HEK293 (cell line): ENCODE data around the gene TIMM10.

Source experiments
- ATF2 ChIP-seq: fragments of 450-650 bp; formaldehyde crosslinking; IDR thresholded peaks from 2 replicates; pipeline ENCODE4 v1.5.1; 2016; ENCODE audit warnings: missing biosample characterization, missing genetic modification characterization, low read depth
- CTCF ChIP-seq: fragments of 450-650 bp; formaldehyde crosslinking; IDR thresholded peaks from 2 replicates; pipeline ENCODE4 v1.5.1; 2016; ENCODE audit warnings: missing biosample characterization, missing genetic modification characterization
- PRDM10 ChIP-seq: fragments of 450-650 bp; formaldehyde crosslinking; IDR thresholded peaks from 2 replicates; pipeline ENCODE4 v1.5.1; 2016; ENCODE audit warnings: missing biosample characterization, missing genetic modification characterization
- SP7 ChIP-seq: fragments of 450-650 bp; formaldehyde crosslinking; IDR thresholded peaks from 2 replicates; pipeline ENCODE4 v1.5.1; 2016; ENCODE audit warnings: missing biosample characterization, missing genetic modification characterization
- ZNF174 ChIP-seq: fragments of 450-650 bp; formaldehyde crosslinking; IDR thresholded peaks from 2 replicates; pipeline ENCODE4 v1.5.0; 2017; ENCODE audit warnings: missing biosample characterization, mild to moderate bottlenecking, missing genetic modification characterization
- ZNF274 ChIP-seq, 2 experiments: fragments of 200-500 bp in 1 of 2; fragments of 450-650 bp in 1 of 2; sonication (Bioruptor generic) in 1 of 2; formaldehyde crosslinking in 1 of 2; IDR thresholded peaks; 2 replicates each; pipeline versions ENCODE4 v1.5.1 to v1.6.1; 2014 to 2016; ENCODE audit warnings: borderline replicate concordance in 1 of 2, inconsistent platforms in 1 of 2, low read length in 1 of 2, missing biosample characterization in 1 of 2, missing genetic modification characterization in 1 of 2
- ZNF449 ChIP-seq: fragments of 450-650 bp; formaldehyde crosslinking; IDR thresholded peaks from 2 replicates; pipeline ENCODE4 v1.5.1; 2017; ENCODE audit warnings: missing biosample characterization, mild to moderate bottlenecking, missing genetic modification characterization, moderate library complexity
- ZNF596 ChIP-seq: fragments of 450-650 bp; IDR thresholded peaks from 2 replicates; pipeline ENCODE4 v1.5.0; 2018; ENCODE audit warnings: missing biosample characterization, mild to moderate bottlenecking, missing genetic modification characterization, moderate library complexity
- ZNF747 ChIP-seq: fragments of 450-650 bp; formaldehyde crosslinking; IDR thresholded peaks from 2 replicates; pipeline ENCODE4 v1.5.1; 2016; ENCODE audit warnings: missing biosample characterization, missing genetic modification characterization
- ZNF785 ChIP-seq: fragments of 450-650 bp; formaldehyde crosslinking; IDR thresholded peaks from 2 replicates; pipeline ENCODE4 v1.5.1; 2016; ENCODE audit warnings: missing biosample characterization, missing genetic modification characterization

- TF ChIP-seq ZNF449 (tag by site-specific recombination) (no peak), CTCF (no peak), ATF2 (tag by site-specific recombination) (no peak), PRDM10 (no peak), ZNF274 (IDR thresholded peaks at IDR 0.05; ENCODE audit: low read length) (no peak), ZNF274 (tag by site-specific recombination; IDR thresholded peaks at IDR 0.05; ENCODE audit: borderline replicate concordance) (no peak), ZNF785 (tag by site-specific recombination) (no peak), SP7 (no peak), ZNF747 (tag by site-specific recombination) (no peak), ZNF174 (tag by site-specific recombination) (no peak), ZNF596 (tag by site-specific recombination) (no peak)
Observed at GRCh38 chr11:57483562-57483918, 47.0 kb downstream of the TIMM10 start.
